Mesenchymal stem cell (in vitro differentiated cells and primary cell): Measurements from ENCODE around the gene ARFIP1.

Experiments
- DNase-seq: peaks from one replicate; pipeline ENCODE4 v3.0.0-alpha.2; 2013
- H2AFZ ChIP-seq: one replicate; pipeline ENCODE4 v1.6.1; 2013; ENCODE audit warnings: low read depth, mild to moderate bottlenecking, control low read depth, inconsistent platforms, low read length, moderate library complexity
- H2AK5ac ChIP-seq: 2 replicates; pipeline ENCODE4 v1.6.1; 2013; ENCODE audit warnings: low read length, moderate library complexity, mild to moderate bottlenecking, inconsistent platforms; ENCODE audit not compliant: severe bottlenecking
- H2BK120ac ChIP-seq: one replicate; pipeline ENCODE4 v1.6.1; 2013; ENCODE audit warnings: low read depth, mild to moderate bottlenecking, inconsistent platforms, low read length, moderate library complexity
- H2BK12ac ChIP-seq, 2 experiments: one replicate each; pipeline ENCODE4 v1.6.1; 2013; ENCODE audit warnings: inconsistent platforms in 2 of 2, low read length in 2 of 2, mild to moderate bottlenecking in 2 of 2, moderate library complexity in 2 of 2, control low read depth in 1 of 2
- H2BK15ac ChIP-seq: one replicate; pipeline ENCODE4 v1.6.1; 2013; ENCODE audit warnings: mild to moderate bottlenecking, low read depth, inconsistent platforms; ENCODE audit not compliant: poor library complexity, severe bottlenecking
- H2BK5ac ChIP-seq: 2 replicates; pipeline ENCODE4 v1.6.1; 2013; ENCODE audit warnings: low read depth, mild to moderate bottlenecking, low read length, control low read depth, inconsistent platforms; ENCODE audit not compliant: poor library complexity, severe bottlenecking
- H3K14ac ChIP-seq, 2 experiments: one replicate each; pipeline ENCODE4 v1.6.1; 2013; ENCODE audit warnings: inconsistent platforms in 2 of 2, low read length in 2 of 2, control low read depth in 1 of 2, mild to moderate bottlenecking in 1 of 2, moderate library complexity in 1 of 2
- H3K18ac ChIP-seq, 2 experiments: one replicate each; pipeline ENCODE4 v1.6.1; 2013; ENCODE audit warnings: inconsistent platforms in 2 of 2, low read length in 2 of 2, control low read depth in 1 of 2, low read depth in 1 of 2, mild to moderate bottlenecking in 1 of 2
- H3K23ac ChIP-seq, 2 experiments: one replicate each; pipeline ENCODE4 v1.6.1; 2013; ENCODE audit warnings: inconsistent platforms in 2 of 2, low read length in 2 of 2, mild to moderate bottlenecking in 2 of 2, moderate library complexity in 2 of 2, control low read depth in 1 of 2
- H3K27ac ChIP-seq: 2 replicates; pipeline ENCODE4 v1.5.1; 2013; ENCODE audit warnings: mild to moderate bottlenecking, moderate library complexity, low read length, control low read depth, inconsistent platforms; ENCODE audit not compliant: poor library complexity, severe bottlenecking
- H3K27me3 ChIP-seq, 2 experiments: 2 replicates each; pipeline versions ENCODE4 v1.6.1 to v1.7.0; 2013; ENCODE audit warnings: low read length in 2 of 2, mild to moderate bottlenecking in 2 of 2, moderate library complexity in 2 of 2, control low read depth in 1 of 2, inconsistent platforms in 1 of 2; ENCODE audit not compliant: control insufficient read depth in 1 of 2, insufficient read depth in 1 of 2
- H3K36me3 ChIP-seq, 2 experiments: 2 replicates each; pipeline versions ENCODE4 v1.6.1 to v1.7.0; 2013; ENCODE audit warnings: low read length in 2 of 2, control low read depth in 1 of 2, inconsistent platforms in 1 of 2, low read depth in 1 of 2, mild to moderate bottlenecking in 1 of 2; ENCODE audit not compliant: insufficient read depth in 2 of 2, control insufficient read depth in 1 of 2
- H3K4ac ChIP-seq, 2 experiments: one replicate each; pipeline ENCODE4 v1.6.1; 2013; ENCODE audit warnings: inconsistent platforms in 2 of 2, low read length in 2 of 2, mild to moderate bottlenecking in 2 of 2, moderate library complexity in 2 of 2, control low read depth in 1 of 2, low read depth in 1 of 2
- H3K4me1 ChIP-seq: 2 replicates; pipeline ENCODE4 v1.6.1; 2013; ENCODE audit warnings: low read depth, low read length, control low read depth; ENCODE audit not compliant: control insufficient read depth, insufficient read depth
- H3K4me2 ChIP-seq: 2 replicates; pipeline ENCODE4 v1.6.1; 2013; ENCODE audit warnings: low read length, mild to moderate bottlenecking, inconsistent platforms; ENCODE audit not compliant: poor library complexity, severe bottlenecking
- H3K4me3 ChIP-seq, 2 experiments: 2 replicates each; pipeline versions ENCODE4 v1.5.1 to v1.7.0; 2013; ENCODE audit warnings: low read length in 2 of 2, mild to moderate bottlenecking in 2 of 2, control low read depth in 1 of 2, low read depth in 1 of 2; ENCODE audit not compliant: insufficient read depth in 1 of 2
- H3K79me1 ChIP-seq: replicated peaks from 2 replicates; pipeline ENCODE4 v1.6.1; 2013; ENCODE audit warnings: mild to moderate bottlenecking, control low read depth, low read length, inconsistent platforms; ENCODE audit not compliant: poor library complexity, severe bottlenecking
- H3K9ac ChIP-seq: 2 replicates; pipeline ENCODE4 v1.7.0; 2013; ENCODE audit warnings: mild to moderate bottlenecking, low read length, moderate library complexity
- H3K9me3 ChIP-seq: 2 replicates; pipeline ENCODE4 v1.7.0; 2013; ENCODE audit warnings: mild to moderate bottlenecking, low read length; ENCODE audit not compliant: control insufficient read depth
- H4K8ac ChIP-seq: one replicate; pipeline ENCODE4 v1.6.1; 2013; ENCODE audit warnings: inconsistent platforms, mild to moderate bottlenecking, low read length, moderate library complexity
- H4K91ac ChIP-seq: one replicate; pipeline ENCODE4 v1.6.1; 2013; ENCODE audit warnings: mild to moderate bottlenecking, low read length, inconsistent platforms
- WGBS: methylation state at CpG from one replicate; pipeline ENCODE4 v1.1.7; 2013; ENCODE audit warnings: mixed read lengths; 5-methylcytosine and 5-hydroxymethylcytosine counted together

The ARFIP1 gene

GRCh38 chr4:152939621-152940020 is 159.9 kb downstream of the ARFIP1 start:
- Histone ChIP-seq H2BK5ac (no peak overlapping the region), H3K4ac (no peak overlapping the region), H3K27me3 (peaks cover 0 to 59% of the 10 kb centered on the region in 2 experiments), H3K18ac (no peak overlapping the region), H3K27ac (no peak overlapping the region), H4K91ac (no peak overlapping the region), H3K4me2 (no peak overlapping the region), H3K9ac (no peak overlapping the region), H2BK15ac (no peak overlapping the region), H2BK120ac (no peak overlapping the region), H2AK5ac (no peak overlapping the region), H3K36me3 (peaks cover 0 to 4% of the 10 kb centered on the region in 2 experiments), H3K4me1 (peaks cover 18% of the 10 kb centered on the region), H4K8ac (no peak overlapping the region), H3K14ac (no peak overlapping the region), H2AFZ (no peak overlapping the region), H2BK12ac (no peak overlapping the region), H3K79me1 (peaks cover 14% of the 10 kb centered on the region), H3K4me3 (no peak overlapping the region), H3K23ac (no peak overlapping the region), H3K9me3 (no peaks in the 10 kb centered on the region)
- no peak for DNase-seq
- 96% methylated on average over 2 of the region's 2 CpGs for WGBS

- Histone ChIP-seq H4K91ac (no peak overlapping the region), H2BK5ac (no peak overlapping the region), H3K4me2 (no peak overlapping the region), H3K27me3 (peaks cover 0 to 50% of the 10 kb centered on the region in 2 experiments), H3K23ac (no peak overlapping the region), H2BK120ac (no peak overlapping the region), H3K4me1 (peaks cover 17% of the 10 kb centered on the region), H3K14ac (no peak overlapping the region), H3K79me1 (peaks cover 19% of the 10 kb centered on the region), H2BK15ac (no peak overlapping the region), H3K4me3 (no peak overlapping the region), H2BK12ac (no peak overlapping the region), H3K36me3 (peaks cover 0 to 4% of the 10 kb centered on the region in 2 experiments), H3K9me3 (no peaks in the 10 kb centered on the region), H3K4ac (no peak overlapping the region), H4K8ac (no peak overlapping the region), H2AK5ac (no peak overlapping the region), H2AFZ (no peak overlapping the region), H3K9ac (no peak overlapping the region), H3K18ac (no peak overlapping the region), H3K27ac (no peak overlapping the region)
- DNase-seq = no peak
- WGBS = 78% methylated on average over 1 of the region's 2 CpGs
Measured at GRCh38 chr4:152940461-152940860, 160.7 kb downstream of the ARFIP1 start.

- no CpG with 5 or more reads among the region's 1 CpG for WGBS
- peaks cover 0 to 4% of the 10 kb centered on the region in 2 experiments for H3K36me3 ChIP-seq
- H3K18ac ChIP-seq = no peak overlapping the region
- H3K23ac ChIP-seq = no peak overlapping the region
- H2BK120ac ChIP-seq = no peak overlapping the region
- peaks cover 23% of the 10 kb centered on the region for H3K79me1 ChIP-seq
- no peak overlapping the region for H2BK15ac ChIP-seq
- no peak overlapping the region for H2BK12ac ChIP-seq
- no peak overlapping the region for H3K4me2 ChIP-seq
- no peak overlapping the region for H3K9ac ChIP-seq
- H2BK5ac ChIP-seq = no peak overlapping the region
- peaks cover 12% of the 10 kb centered on the region for H3K4me1 ChIP-seq
- H3K14ac ChIP-seq = no peak overlapping the region
- no peak overlapping the region for H3K27ac ChIP-seq
- H4K8ac ChIP-seq = no peak overlapping the region
- H2AK5ac ChIP-seq = no peak overlapping the region
- DNase-seq = no peak
- no peak overlapping the region for H2AFZ ChIP-seq
- H4K91ac ChIP-seq = no peak overlapping the region
- no peak overlapping the region for H3K4ac ChIP-seq
- no peak overlapping the region for H3K4me3 ChIP-seq
- H3K9me3 ChIP-seq = no peaks in the 10 kb centered on the region
- H3K27me3 ChIP-seq = peaks cover 0 to 42% of the 10 kb centered on the region in 2 experiments
Measured at GRCh38 chr4:152941411-152941810, 161.7 kb downstream of the ARFIP1 start.

GRCh38 chr4:152942346-152942745 is 162.6 kb downstream of the ARFIP1 start:
- no peak overlapping the region for H3K4ac ChIP-seq
- 100% methylated on average over 2 of the region's 2 CpGs for WGBS

More at GRCh38 chr4:152942346-152942745, 162.6 kb downstream of the ARFIP1 start:
- Histone ChIP-seq H3K79me1 (peaks cover 20% of the 10 kb centered on the region), H3K9me3 (no peaks in the 10 kb centered on the region), H3K14ac (no peak overlapping the region), H3K9ac (no peak overlapping the region), H2BK5ac (no peak overlapping the region), H3K23ac (no peak overlapping the region), H3K18ac (no peak overlapping the region), H4K8ac (no peak overlapping the region), H3K4me1 (peaks cover 17% of the 10 kb centered on the region), H2AFZ (no peak overlapping the region), H2BK12ac (no peak overlapping the region), H3K27me3 (peaks cover 0 to 33% of the 10 kb centered on the region in 2 experiments), H2BK15ac (no peak overlapping the region), H2BK120ac (no peak overlapping the region), H3K4me3 (no peak overlapping the region), H3K4me2 (no peak overlapping the region), H2AK5ac (peak overlapping the region; percentile 5), H4K91ac (no peak overlapping the region), H3K36me3 (peaks cover 0 to 7% of the 10 kb centered on the region in 2 experiments), H3K27ac (no peak overlapping the region)
- no peak for DNase-seq
